Tongue (tissue), 2 donors: ENCODE data around the gene XPC. TPM values are rescaled to one million over a fixed set of nuclear protein-coding genes. Genes with fewer than 3 reads are reported as not detected.

ENCODE experiments used
- DNase-seq: peaks from one replicate; pipeline ENCODE4 v3.0.0-alpha.2; 2015
- total RNA-seq: library from RNA; depleted of rRNA; stranded (reverse); fragments of >200 nt; gene quantifications from one replicate; pipeline ENCODE4 v1.2.3, GENCODE V29; 2014

XPC gene
- total RNA-seq, 1 donor from 2014 or later: 22.5 TPM

GRCh38 chr3:14206548-14207177 lies 28.3 kb upstream of the XPC start:
- no peak for DNase-seq

- no peak for DNase-seq
Measured at GRCh38 chr3:14204515-14205284, 26.3 kb upstream of the XPC start.

GRCh38 chr3:14203521-14204079 lies 25.2 kb upstream of the XPC start:
- peak; percentile 87 for DNase-seq

- DNase-seq: no peak
Measured at GRCh38 chr3:14202874-14203520, 24.6 kb upstream of the XPC start.

GRCh38 chr3:14201940-14202684 lies 23.7 kb upstream of the XPC start:
- no peak for DNase-seq

- no peak for DNase-seq
Measured at GRCh38 chr3:14200841-14201240, 22.4 kb upstream of the XPC start.

- DNase-seq: no peak
Measured at GRCh38 chr3:14200276-14200675, 21.9 kb upstream of the XPC start.

- DNase-seq: no peak
Measured at GRCh38 chr3:14199641-14200040, 21.2 kb upstream of the XPC start.

GRCh38 chr3:14194865-14195264 lies 16.5 kb upstream of the XPC start:
- DNase-seq: no peak

GRCh38 chr3:14188041-14188754 lies 9.8 kb upstream of the XPC start:
- DNase-seq: no peak

GRCh38 chr3:14186854-14187458 lies 8.6 kb upstream of the XPC start:
- no peak for DNase-seq

- no peak for DNase-seq
Measured at GRCh38 chr3:14183015-14183577, 4.7 kb upstream of the XPC start.

- no peak for DNase-seq
Measured at GRCh38 chr3:14181253-14181652, 2.9 kb upstream of the XPC start.

- DNase-seq: no peak
Measured at GRCh38 chr3:14179795-14180194, 1.4 kb upstream of the XPC start.

GRCh38 chr3:14179114-14179465 lies 689 bp upstream of the XPC start:
- DNase-seq: no peak

- DNase-seq: no peak
Measured at GRCh38 chr3:14177580-14178246, 688 bp downstream of the XPC start.

GRCh38 chr3:14175383-14176037 lies 2.9 kb downstream of the XPC start:
- no peak for DNase-seq

GRCh38 chr3:14174483-14174882 lies 3.9 kb downstream of the XPC start:
- DNase-seq: no peak

GRCh38 chr3:14172496-14172895 lies 5.9 kb downstream of the XPC start:
- no peak for DNase-seq
